Loucy (cell line): ENCODE results near the gene SH3RF3.

Experiments
- H2AFZ ChIP-seq: fragments of 200-600 bp; sonication (generic); 2 replicates; pipeline ENCODE4 v1.6.0; 2016; ENCODE audit warnings: antibody characterized with exemption, mild to moderate bottlenecking, low read length, moderate library complexity
- H3F3A ChIP-seq: fragments of 200-600 bp; 2 replicates; pipeline ENCODE4 v1.6.0; 2016; ENCODE audit warnings: antibody characterized with exemption, low read depth, mild to moderate bottlenecking
- H3K27me3 ChIP-seq: fragments of 200-600 bp; sonication (generic); 2 replicates; pipeline ENCODE4 v1.6.1; 2014; ENCODE audit warnings: low read length, mild to moderate bottlenecking; ENCODE audit not compliant: insufficient read depth, poor library complexity, severe bottlenecking
- H3K36me3 ChIP-seq: fragments of 200-600 bp; sonication (generic); 2 replicates; pipeline ENCODE4 v1.6.1; 2016; ENCODE audit warnings: low read length; ENCODE audit not compliant: insufficient read depth
- H3K4me1 ChIP-seq: fragments of 200-600 bp; sonication (generic); 2 replicates; pipeline ENCODE4 v1.5.1; 2014; ENCODE audit warnings: low read length, mild to moderate bottlenecking; ENCODE audit not compliant: insufficient read depth, poor library complexity, severe bottlenecking
- H3K4me2 ChIP-seq: fragments of 200-600 bp; sonication (generic); 2 replicates; pipeline ENCODE4 v1.6.0; 2014; ENCODE audit warnings: antibody characterized with exemption, low read length, low read depth, mild to moderate bottlenecking; ENCODE audit not compliant: poor library complexity, severe bottlenecking
- H3K4me3 ChIP-seq: fragments of 200-600 bp; sonication (generic); 2 replicates; pipeline ENCODE4 v1.5.1; 2014; ENCODE audit warnings: low read length, mild to moderate bottlenecking, mixed read lengths; ENCODE audit not compliant: poor library complexity, severe bottlenecking
- H3K79me2 ChIP-seq: fragments of 200-600 bp; sonication (generic); 2 replicates; pipeline ENCODE4 v1.6.1; 2014; ENCODE audit warnings: low read length; ENCODE audit not compliant: insufficient read depth
- H3K9ac ChIP-seq: fragments of 200-600 bp; sonication (generic); 2 replicates; pipeline ENCODE4 v1.6.0; 2014; ENCODE audit warnings: mild to moderate bottlenecking, low read depth, low read length, moderate library complexity; ENCODE audit not compliant: poor library complexity, severe bottlenecking
- H3K9me2 ChIP-seq: fragments of 200-600 bp; sonication (generic); replicated peaks from 2 replicates; pipeline ENCODE4 v1.6.1; 2016; ENCODE audit warnings: low read depth, low read length, mixed read lengths
- H3K9me3 ChIP-seq: fragments of 200-600 bp; sonication (generic); 2 replicates; pipeline ENCODE4 v1.6.1; 2014; ENCODE audit warnings: mild to moderate bottlenecking, antibody characterized with exemption, low read length, low read depth; ENCODE audit not compliant: insufficient read depth
- H4K20me1 ChIP-seq: fragments of 200-600 bp; sonication (generic); 2 replicates; pipeline ENCODE4 v1.6.0; 2014; ENCODE audit warnings: antibody characterized with exemption, low read length, mild to moderate bottlenecking; ENCODE audit not compliant: insufficient read depth, poor library complexity, severe bottlenecking
- EZH2phosphoT487 ChIP-seq: fragments of 200-600 bp; IDR thresholded peaks from 2 replicates; pipeline ENCODE4 v1.6.1; 2018; ENCODE audit warnings: antibody characterized with exemption, mild to moderate bottlenecking, moderate library complexity, borderline replicate concordance
- TF ChIP-seq, protein P1 (sequence below): fragments of 200-600 bp; sonication (generic); conservative IDR thresholded peaks from 2 replicates; pipeline ENCODE4 v1.5.1; 2014; ENCODE audit warnings: mild to moderate bottlenecking, antibody characterized with exemption, low read length

SH3RF3 gene

DNA sequence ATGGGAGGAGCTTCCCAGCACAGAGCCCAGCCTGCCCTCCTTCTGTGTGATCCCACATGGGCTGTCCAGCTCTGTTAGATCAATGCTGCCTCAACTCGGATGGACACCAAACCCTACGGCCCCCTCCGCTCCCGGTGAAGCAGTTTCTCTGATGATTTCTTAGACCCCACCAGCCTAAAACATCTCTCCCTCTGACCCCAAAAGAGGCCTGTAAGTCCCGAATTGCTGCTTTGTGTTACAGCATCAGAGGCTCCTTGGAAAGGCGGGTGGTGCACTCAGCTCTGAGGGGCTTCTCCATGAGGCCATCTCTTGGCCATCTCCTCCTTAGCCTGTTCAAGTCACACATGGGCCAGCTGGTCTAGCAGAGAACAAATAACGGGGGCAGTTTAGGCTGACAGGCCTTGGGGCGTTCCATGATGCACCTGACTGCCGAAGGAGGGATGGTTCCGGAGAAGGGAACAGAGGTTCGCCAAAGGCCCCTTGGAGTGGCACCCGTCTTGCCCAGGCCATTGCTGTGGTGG is 240.7 kb downstream of the SH3RF3 start:
- Histone ChIP-seq H3K9me2 (no peaks in the 10 kb centered on the region), H3K9ac (no peak overlapping the region), H2AFZ (no peak overlapping the region)

GRCh38 chr2:109370399-109371035 is 241.5 kb downstream of the SH3RF3 start:
- Histone ChIP-seq H3K9ac (no peak overlapping the region), H4K20me1 (no peaks in the 10 kb centered on the region), H3K9me3 (no peaks in the 10 kb centered on the region), H3K79me2 (no peaks in the 10 kb centered on the region), H3K27me3 (no peaks in the 10 kb centered on the region), H3K4me1 (no peaks in the 10 kb centered on the region), H3K4me3 (no peak overlapping the region), H3F3A (no peaks in the 10 kb centered on the region), H2AFZ (no peak overlapping the region), H3K4me2 (no peak overlapping the region), H3K9me2 (no peaks in the 10 kb centered on the region), H3K36me3 (peaks cover 10% of the 10 kb centered on the region; the same call in 1 of the 2 replicates)
- no peak for TF ChIP-seq EZH2phosphoT487
- TF ChIP-seq, protein P1, sequence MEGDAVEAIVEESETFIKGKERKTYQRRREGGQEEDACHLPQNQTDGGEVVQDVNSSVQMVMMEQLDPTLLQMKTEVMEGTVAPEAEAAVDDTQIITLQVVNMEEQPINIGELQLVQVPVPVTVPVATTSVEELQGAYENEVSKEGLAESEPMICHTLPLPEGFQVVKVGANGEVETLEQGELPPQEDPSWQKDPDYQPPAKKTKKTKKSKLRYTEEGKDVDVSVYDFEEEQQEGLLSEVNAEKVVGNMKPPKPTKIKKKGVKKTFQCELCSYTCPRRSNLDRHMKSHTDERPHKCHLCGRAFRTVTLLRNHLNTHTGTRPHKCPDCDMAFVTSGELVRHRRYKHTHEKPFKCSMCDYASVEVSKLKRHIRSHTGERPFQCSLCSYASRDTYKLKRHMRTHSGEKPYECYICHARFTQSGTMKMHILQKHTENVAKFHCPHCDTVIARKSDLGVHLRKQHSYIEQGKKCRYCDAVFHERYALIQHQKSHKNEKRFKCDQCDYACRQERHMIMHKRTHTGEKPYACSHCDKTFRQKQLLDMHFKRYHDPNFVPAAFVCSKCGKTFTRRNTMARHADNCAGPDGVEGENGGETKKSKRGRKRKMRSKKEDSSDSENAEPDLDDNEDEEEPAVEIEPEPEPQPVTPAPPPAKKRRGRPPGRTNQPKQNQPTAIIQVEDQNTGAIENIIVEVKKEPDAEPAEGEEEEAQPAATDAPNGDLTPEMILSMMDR, result no peak

More for the DNA sequence above, 240.7 kb downstream of the SH3RF3 start:
- Histone ChIP-seq H3K4me2 (no peak overlapping the region), H3K79me2 (no peaks in the 10 kb centered on the region), H3F3A (no peaks in the 10 kb centered on the region), H3K27me3 (no peaks in the 10 kb centered on the region), H3K4me1 (peaks cover under 1% of the 10 kb centered on the region), H4K20me1 (no peaks in the 10 kb centered on the region), H3K36me3 (peaks cover 10% of the 10 kb centered on the region; the same call in 1 of the 2 replicates), H3K4me3 (no peak overlapping the region), H3K9me3 (no peaks in the 10 kb centered on the region)
- TF ChIP-seq EZH2phosphoT487, result no peak
- TF ChIP-seq, protein P1, result no peak

DNA sequence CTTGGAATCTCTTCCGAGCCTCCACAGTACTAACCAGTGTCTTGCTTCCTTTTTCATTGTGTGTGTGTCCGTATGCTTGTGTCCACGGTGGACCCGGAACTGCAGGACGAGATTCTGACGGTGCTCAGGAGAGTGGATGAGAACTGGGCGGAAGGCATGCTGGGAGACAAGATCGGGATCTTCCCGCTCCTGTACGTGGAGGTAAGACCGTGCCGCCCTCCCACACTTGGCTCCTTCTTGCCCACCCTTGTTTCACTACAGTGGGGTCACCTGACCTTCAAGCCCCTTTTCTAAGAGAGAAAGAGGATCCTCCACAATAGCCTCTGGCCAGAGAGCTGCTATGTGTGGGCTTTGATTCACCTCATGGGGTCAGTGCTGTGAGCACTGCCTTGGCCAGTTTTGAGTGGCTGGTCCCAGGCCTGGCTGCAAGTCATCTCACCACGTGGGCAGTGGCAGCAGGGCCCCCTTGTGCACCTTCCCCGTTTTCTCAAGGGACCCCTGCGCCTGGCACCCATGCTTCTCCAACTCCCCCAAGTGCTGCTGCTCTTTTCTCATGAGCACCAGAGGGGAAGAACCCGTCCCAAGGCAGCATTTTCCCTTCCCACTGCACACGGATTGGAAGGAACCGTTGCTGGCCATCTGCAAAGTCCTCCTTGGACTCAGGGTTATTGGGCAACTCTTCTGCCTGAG is 242.6 kb downstream of the SH3RF3 start:
- Histone ChIP-seq H3K9me3 (no peaks in the 10 kb centered on the region), H3K4me2 (no peak overlapping the region), H3K79me2 (no peaks in the 10 kb centered on the region), H3F3A (no peaks in the 10 kb centered on the region), H3K36me3 (peaks cover 10% of the 10 kb centered on the region; the same call in 1 of the 2 replicates), H2AFZ (no peak overlapping the region), H3K27me3 (no peaks in the 10 kb centered on the region), H4K20me1 (no peaks in the 10 kb centered on the region), H3K9me2 (no peaks in the 10 kb centered on the region), H3K4me1 (no peaks in the 10 kb centered on the region), H3K4me3 (no peak overlapping the region), H3K9ac (no peak overlapping the region)
- TF ChIP-seq, protein P1, result no peak
- no peak for TF ChIP-seq EZH2phosphoT487
